ENCODE measurements around the gene ZBTB46. TPM values are rescaled to one million over a fixed set of nuclear protein-coding genes. Genes with fewer than 3 reads are reported as not detected.

Gene ZBTB46
- total RNA-seq, 1 experiment from 2014 or later, result 18.9 TPM

- Mint-ChIP-seq H3K36me3 (peaks cover 16% of the 10 kb centered on the region), H3K9me3 (peaks cover 17% of the 10 kb centered on the region), H3K4me1 (peaks cover 14% of the 10 kb centered on the region), H3K27ac (no peak overlapping the region), H3K4me3 (no peak overlapping the region), H3K27me3 (ENCODE audit: low read depth) (peaks cover 4% of the 10 kb centered on the region; the same call in 1 of the 2 replicates)
- ChIA-PET CTCF (interaction anchor here (2.2 to 2.8 kb wide), 4 partner anchors 22 to 103 kb away, joined by 10 to 29 read pairs (median 23); no protein-coding TSS in a partner anchor), POLR2A (interaction anchor here (0.6 to 0.7 kb wide), 2 partner anchors 36 to 1425 kb away, joined by 3 to 4 read pairs; no protein-coding TSS in a partner anchor)
- TF ChIP-seq SOX15 (CRISPR knock-in tag; IDR thresholded peaks at IDR 0.05) (no peak), TEAD1 (CRISPR knock-in tag; IDR thresholded peaks at IDR 0.05) (no peak), HMGA2 (CRISPR knock-in tag; IDR thresholded peaks at IDR 0.05) (no peak), ZNF423 (CRISPR knock-in tag; IDR thresholded peaks at IDR 0.05) (no peak), OVOL2 (CRISPR knock-in tag; IDR thresholded peaks at IDR 0.05; ENCODE audit: borderline replicate concordance) (no peak), GABPB1 (CRISPR knock-in tag; IDR thresholded peaks at IDR 0.05) (no peak), ZNF416 (CRISPR knock-in tag; IDR thresholded peaks at IDR 0.05) (no peak), EMX1 (CRISPR knock-in tag; IDR thresholded peaks at IDR 0.05) (no peak), FOXP4 (CRISPR knock-in tag; IDR thresholded peaks at IDR 0.05) (no peak)
- ATAC-seq (no peak), DNase-seq (ENCODE audit: low spot score) (no peak)
These were observed 57.4 kb downstream of the ZBTB46 start for GRCh38 chr20:63773571-63774241.

- H3K27me3 Mint-ChIP-seq (ENCODE audit: low read depth), result peaks cover 4% of the 10 kb centered on the region; the same call in 1 of the 2 replicates
- no peak overlapping the region for H3K4me3 Mint-ChIP-seq
- ChIA-PET POLR2A (no interaction called here), CTCF (interaction anchor here (1.5 kb wide), 1 partner anchor 93 kb away, joined by 3 read pairs; the partner anchor contains the start of gene TPD52L2)
- peaks cover 14% of the 10 kb centered on the region for H3K9me3 Mint-ChIP-seq
- DNase-seq (ENCODE audit: low spot score) (no peak), ATAC-seq (no peak)
- H3K27ac Mint-ChIP-seq, result no peak overlapping the region
- TF ChIP-seq GABPB1 (CRISPR knock-in tag; IDR thresholded peaks at IDR 0.05) (peak; percentile 84; the same call in 1 of the 2 replicates), ZNF416 (CRISPR knock-in tag; IDR thresholded peaks at IDR 0.05) (no peak), FOXJ3 (CRISPR knock-in tag; IDR thresholded peaks at IDR 0.05; ENCODE audit: borderline replicate concordance) (no peak)
- TF ChIP-seq, protein P1, sequence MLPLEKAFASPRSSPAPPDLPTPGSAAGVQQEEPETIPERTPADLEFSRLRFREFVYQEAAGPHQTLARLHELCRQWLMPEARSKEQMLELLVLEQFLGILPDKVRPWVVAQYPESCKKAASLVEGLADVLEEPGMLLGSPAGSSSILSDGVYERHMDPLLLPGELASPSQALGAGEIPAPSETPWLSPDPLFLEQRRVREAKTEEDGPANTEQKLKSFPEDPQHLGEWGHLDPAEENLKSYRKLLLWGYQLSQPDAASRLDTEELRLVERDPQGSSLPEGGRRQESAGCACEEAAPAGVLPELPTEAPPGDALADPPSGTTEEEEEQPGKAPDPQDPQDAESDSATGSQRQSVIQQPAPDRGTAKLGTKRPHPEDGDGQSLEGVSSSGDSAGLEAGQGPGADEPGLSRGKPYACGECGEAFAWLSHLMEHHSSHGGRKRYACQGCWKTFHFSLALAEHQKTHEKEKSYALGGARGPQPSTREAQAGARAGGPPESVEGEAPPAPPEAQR (CRISPR knock-in tag; IDR thresholded peaks at IDR 0.05), result no peak
- peaks cover 14% of the 10 kb centered on the region for H3K4me1 Mint-ChIP-seq
- peaks cover 13% of the 10 kb centered on the region for H3K36me3 Mint-ChIP-seq
These were observed 58.1 kb downstream of the ZBTB46 start for GRCh38 chr20:63772781-63773518.

GRCh38 chr20:63771046-63771707 lies 59.9 kb downstream of the ZBTB46 start:
- Mint-ChIP-seq H3K4me1 (peaks cover 14% of the 10 kb centered on the region), H3K27ac (no peak overlapping the region), H3K36me3 (no peaks in the 10 kb centered on the region; the same call in 1 of the 2 replicates), H3K9me3 (no peaks in the 10 kb centered on the region), H3K4me3 (no peak overlapping the region), H3K27me3 (ENCODE audit: low read depth) (no peaks in the 10 kb centered on the region)
- DNase-seq (ENCODE audit: low spot score), result no peak
- ChIA-PET CTCF (no interaction called here), POLR2A (no interaction called here)
- ATAC-seq, result no peak
- TF ChIP-seq JAZF1 (CRISPR knock-in tag; IDR thresholded peaks at IDR 0.05) (no peak), FOXJ3 (CRISPR knock-in tag; IDR thresholded peaks at IDR 0.05; ENCODE audit: borderline replicate concordance) (no peak), ZBTB43 (CRISPR knock-in tag; IDR thresholded peaks at IDR 0.05) (no peak), IRF2 (CRISPR knock-in tag; IDR thresholded peaks at IDR 0.05; ENCODE audit: borderline replicate concordance, low read depth) (no peak), EMX1 (CRISPR knock-in tag; IDR thresholded peaks at IDR 0.05) (no peak), AR (CRISPR knock-in tag; IDR thresholded peaks at IDR 0.05) (no peak), MXD4 (CRISPR knock-in tag; IDR thresholded peaks at IDR 0.05; ENCODE audit: borderline replicate concordance) (no peak), MLX (CRISPR knock-in tag; IDR thresholded peaks at IDR 0.05) (no peak)
